ENCODE measurements around the gene ANO1. TPM values are rescaled to one million over a fixed set of nuclear protein-coding genes. Genes with fewer than 3 reads are reported as not detected.

Gene ANO1
- total and polyA plus RNA-seq, 4 donors = 7.8 to 64.8 (median 32.2) TPM

DNA sequence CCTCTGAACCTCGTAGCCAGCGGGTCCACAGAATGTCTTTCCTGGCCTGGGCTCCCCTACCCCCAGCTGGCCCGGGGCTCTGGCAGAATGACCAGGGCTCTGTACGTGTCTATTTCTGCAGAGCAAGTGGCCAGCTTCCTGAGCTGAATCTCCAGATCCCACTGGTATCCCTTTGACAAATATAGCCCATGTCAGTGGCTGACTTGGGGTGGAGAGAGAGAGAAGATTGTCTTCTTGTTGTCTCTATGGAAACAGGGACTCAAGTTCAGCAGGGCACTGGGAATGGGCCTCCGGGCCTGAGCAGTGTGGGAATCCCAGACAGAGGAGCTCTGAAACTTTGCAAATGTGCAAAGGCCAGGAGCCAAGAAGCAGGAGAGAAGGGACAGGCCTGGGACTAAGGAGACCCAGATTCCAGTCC, 33.9 kb downstream of the ANO1 start:
- 68% methylated on average over 5 of the region's 5 CpGs for WGBS
- Histone ChIP-seq H3K36me3 (ENCODE audit: control insufficient read depth in 4 of 4, insufficient read depth in 3 of 4, low read depth in 1 of 4, low read length in 3 of 4) (peaks cover 0 to 11% (median 0%) of the 10 kb centered on the region in 4 donors), H3K4me3 (ENCODE audit: low read depth in 1 of 3, low read length in 3 of 3) (no peak overlapping the region), H3K9me3 (ENCODE audit: control insufficient read depth in 4 of 4, low read length in 3 of 4) (no peaks in the 10 kb centered on the region), H3K9ac (ENCODE audit: low read depth in 1 of 2, low read length in 2 of 2) (no peak overlapping the region), H3K27ac (ENCODE audit: low read depth in 1 of 2, low read length in 2 of 2) (peak overlapping the region; percentile 38 to 40), H3K27me3 (ENCODE audit: control insufficient read depth in 4 of 4, insufficient read depth in 4 of 4, low read length in 3 of 4) (no peaks in the 10 kb centered on the region), H3K4me1 (ENCODE audit: control insufficient read depth in 4 of 4, insufficient read depth in 4 of 4, low read length in 3 of 4) (peaks cover 0 to 14% (median 2%) of the 10 kb centered on the region in 4 donors)
- DNase-seq (ENCODE audit: low spot score) = no peak
- no peak for TF ChIP-seq RXRA (IDR thresholded peaks at IDR 0.05)
- TF ChIP-seq, protein P1, sequence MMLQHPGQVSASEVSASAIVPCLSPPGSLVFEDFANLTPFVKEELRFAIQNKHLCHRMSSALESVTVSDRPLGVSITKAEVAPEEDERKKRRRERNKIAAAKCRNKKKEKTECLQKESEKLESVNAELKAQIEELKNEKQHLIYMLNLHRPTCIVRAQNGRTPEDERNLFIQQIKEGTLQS (IDR thresholded peaks at IDR 0.05) = no peak
- peak in 1 of 2 donors; percentile 7 for TF ChIP-seq RAD21 (IDR thresholded peaks at IDR 0.05)
- peak; percentile 18 for TF ChIP-seq NR2F2 (IDR thresholded peaks at IDR 0.05)

DNA sequence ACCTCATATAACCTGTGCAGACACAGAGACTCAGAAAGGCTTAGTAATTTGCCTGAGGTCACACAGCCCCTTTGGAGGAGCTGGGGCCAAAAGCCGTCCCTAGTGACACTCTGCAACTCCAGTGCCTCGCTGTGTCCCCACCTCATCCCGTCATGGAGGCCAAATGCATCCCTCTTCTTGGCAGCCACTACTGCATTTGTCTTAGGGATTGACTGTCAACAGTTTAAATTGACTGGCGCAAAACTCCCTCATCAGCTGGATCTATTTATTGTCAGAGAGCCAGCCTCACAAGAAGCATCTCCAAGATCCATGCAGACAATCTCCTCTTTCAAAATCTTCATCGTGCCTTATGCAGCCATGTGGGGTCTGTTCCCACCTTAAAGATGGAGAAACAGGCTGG, 35.7 kb downstream of the ANO1 start:
- H3K9me3 ChIP-seq (ENCODE audit: control insufficient read depth in 4 of 4, low read length in 3 of 4) = no peaks in the 10 kb centered on the region
- TF ChIP-seq GABPA (IDR thresholded peaks at IDR 0.05 in 1 of 2, conservative IDR thresholded peaks at IDR 0.05 in 1 of 2) (no peak), EGR1 (IDR thresholded peaks at IDR 0.05; ENCODE audit: low read depth in 2 of 2) (no peak), SP1 (IDR thresholded peaks at IDR 0.05) (no peak), FOXA1 (IDR thresholded peaks at IDR 0.05) (no peak), YY1 (IDR thresholded peaks at IDR 0.05) (no peak), HNF4G (IDR thresholded peaks at IDR 0.05) (no peak), RXRA (IDR thresholded peaks at IDR 0.05) (no peak), RAD21 (IDR thresholded peaks at IDR 0.05) (no peak), HNF4A (conservative IDR thresholded peaks at IDR 0.05) (no peak), TAF1 (conservative IDR thresholded peaks at IDR 0.05) (no peak)
- TF ChIP-seq, protein P2, sequence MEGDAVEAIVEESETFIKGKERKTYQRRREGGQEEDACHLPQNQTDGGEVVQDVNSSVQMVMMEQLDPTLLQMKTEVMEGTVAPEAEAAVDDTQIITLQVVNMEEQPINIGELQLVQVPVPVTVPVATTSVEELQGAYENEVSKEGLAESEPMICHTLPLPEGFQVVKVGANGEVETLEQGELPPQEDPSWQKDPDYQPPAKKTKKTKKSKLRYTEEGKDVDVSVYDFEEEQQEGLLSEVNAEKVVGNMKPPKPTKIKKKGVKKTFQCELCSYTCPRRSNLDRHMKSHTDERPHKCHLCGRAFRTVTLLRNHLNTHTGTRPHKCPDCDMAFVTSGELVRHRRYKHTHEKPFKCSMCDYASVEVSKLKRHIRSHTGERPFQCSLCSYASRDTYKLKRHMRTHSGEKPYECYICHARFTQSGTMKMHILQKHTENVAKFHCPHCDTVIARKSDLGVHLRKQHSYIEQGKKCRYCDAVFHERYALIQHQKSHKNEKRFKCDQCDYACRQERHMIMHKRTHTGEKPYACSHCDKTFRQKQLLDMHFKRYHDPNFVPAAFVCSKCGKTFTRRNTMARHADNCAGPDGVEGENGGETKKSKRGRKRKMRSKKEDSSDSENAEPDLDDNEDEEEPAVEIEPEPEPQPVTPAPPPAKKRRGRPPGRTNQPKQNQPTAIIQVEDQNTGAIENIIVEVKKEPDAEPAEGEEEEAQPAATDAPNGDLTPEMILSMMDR (IDR thresholded peaks at IDR 0.05; ENCODE audit: low read depth, low read length, missing input control) = no peak
- TF ChIP-seq, protein P3, sequence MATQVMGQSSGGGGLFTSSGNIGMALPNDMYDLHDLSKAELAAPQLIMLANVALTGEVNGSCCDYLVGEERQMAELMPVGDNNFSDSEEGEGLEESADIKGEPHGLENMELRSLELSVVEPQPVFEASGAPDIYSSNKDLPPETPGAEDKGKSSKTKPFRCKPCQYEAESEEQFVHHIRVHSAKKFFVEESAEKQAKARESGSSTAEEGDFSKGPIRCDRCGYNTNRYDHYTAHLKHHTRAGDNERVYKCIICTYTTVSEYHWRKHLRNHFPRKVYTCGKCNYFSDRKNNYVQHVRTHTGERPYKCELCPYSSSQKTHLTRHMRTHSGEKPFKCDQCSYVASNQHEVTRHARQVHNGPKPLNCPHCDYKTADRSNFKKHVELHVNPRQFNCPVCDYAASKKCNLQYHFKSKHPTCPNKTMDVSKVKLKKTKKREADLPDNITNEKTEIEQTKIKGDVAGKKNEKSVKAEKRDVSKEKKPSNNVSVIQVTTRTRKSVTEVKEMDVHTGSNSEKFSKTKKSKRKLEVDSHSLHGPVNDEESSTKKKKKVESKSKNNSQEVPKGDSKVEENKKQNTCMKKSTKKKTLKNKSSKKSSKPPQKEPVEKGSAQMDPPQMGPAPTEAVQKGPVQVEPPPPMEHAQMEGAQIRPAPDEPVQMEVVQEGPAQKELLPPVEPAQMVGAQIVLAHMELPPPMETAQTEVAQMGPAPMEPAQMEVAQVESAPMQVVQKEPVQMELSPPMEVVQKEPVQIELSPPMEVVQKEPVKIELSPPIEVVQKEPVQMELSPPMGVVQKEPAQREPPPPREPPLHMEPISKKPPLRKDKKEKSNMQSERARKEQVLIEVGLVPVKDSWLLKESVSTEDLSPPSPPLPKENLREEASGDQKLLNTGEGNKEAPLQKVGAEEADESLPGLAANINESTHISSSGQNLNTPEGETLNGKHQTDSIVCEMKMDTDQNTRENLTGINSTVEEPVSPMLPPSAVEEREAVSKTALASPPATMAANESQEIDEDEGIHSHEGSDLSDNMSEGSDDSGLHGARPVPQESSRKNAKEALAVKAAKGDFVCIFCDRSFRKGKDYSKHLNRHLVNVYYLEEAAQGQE (IDR thresholded peaks at IDR 0.05) = no peak
- TF ChIP-seq, protein P4, sequence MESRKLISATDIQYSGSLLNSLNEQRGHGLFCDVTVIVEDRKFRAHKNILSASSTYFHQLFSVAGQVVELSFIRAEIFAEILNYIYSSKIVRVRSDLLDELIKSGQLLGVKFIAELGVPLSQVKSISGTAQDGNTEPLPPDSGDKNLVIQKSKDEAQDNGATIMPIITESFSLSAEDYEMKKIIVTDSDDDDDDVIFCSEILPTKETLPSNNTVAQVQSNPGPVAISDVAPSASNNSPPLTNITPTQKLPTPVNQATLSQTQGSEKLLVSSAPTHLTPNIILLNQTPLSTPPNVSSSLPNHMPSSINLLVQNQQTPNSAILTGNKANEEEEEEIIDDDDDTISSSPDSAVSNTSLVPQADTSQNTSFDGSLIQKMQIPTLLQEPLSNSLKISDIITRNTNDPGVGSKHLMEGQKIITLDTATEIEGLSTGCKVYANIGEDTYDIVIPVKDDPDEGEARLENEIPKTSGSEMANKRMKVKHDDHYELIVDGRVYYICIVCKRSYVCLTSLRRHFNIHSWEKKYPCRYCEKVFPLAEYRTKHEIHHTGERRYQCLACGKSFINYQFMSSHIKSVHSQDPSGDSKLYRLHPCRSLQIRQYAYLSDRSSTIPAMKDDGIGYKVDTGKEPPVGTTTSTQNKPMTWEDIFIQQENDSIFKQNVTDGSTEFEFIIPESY (IDR thresholded peaks at IDR 0.05) = no peak
- H3K27ac ChIP-seq (ENCODE audit: low read depth in 1 of 2, low read length in 2 of 2) = no peak overlapping the region
- H3K9ac ChIP-seq (ENCODE audit: low read depth in 1 of 2, low read length in 2 of 2) = no peak overlapping the region
- no peak for DNase-seq (ENCODE audit: low spot score)
- peaks cover 0 to 13% (median 1%) of the 10 kb centered on the region in 4 donors for H3K4me1 ChIP-seq (ENCODE audit: control insufficient read depth in 4 of 4, insufficient read depth in 4 of 4, low read length in 3 of 4)
- peaks cover 0 to 10% (median 0%) of the 10 kb centered on the region in 4 donors for H3K36me3 ChIP-seq (ENCODE audit: control insufficient read depth in 4 of 4, insufficient read depth in 3 of 4, low read depth in 1 of 4, low read length in 3 of 4)
- H3K27me3 ChIP-seq (ENCODE audit: control insufficient read depth in 4 of 4, insufficient read depth in 4 of 4, low read length in 3 of 4) = no peaks in the 10 kb centered on the region
- WGBS = 90% methylated on average over 5 of the region's 5 CpGs
- H3K4me3 ChIP-seq (ENCODE audit: low read depth in 1 of 3, low read length in 3 of 3) = no peak overlapping the region

All from liver (tissue), 9 donors.